Loucy (cell line): ENCODE data around the gene TJP3.

Source experiments
- H2AFZ ChIP-seq: fragments of 200-600 bp; sonication (generic); 2 replicates; pipeline ENCODE4 v1.6.0; 2016; ENCODE audit warnings: antibody characterized with exemption, mild to moderate bottlenecking, low read length, moderate library complexity
- H3F3A ChIP-seq: fragments of 200-600 bp; 2 replicates; pipeline ENCODE4 v1.6.0; 2016; ENCODE audit warnings: antibody characterized with exemption, low read depth, mild to moderate bottlenecking
- H3K27me3 ChIP-seq: fragments of 200-600 bp; sonication (generic); 2 replicates; pipeline ENCODE4 v1.6.1; 2014; ENCODE audit warnings: low read length, mild to moderate bottlenecking; ENCODE audit not compliant: insufficient read depth, poor library complexity, severe bottlenecking
- H3K36me3 ChIP-seq: fragments of 200-600 bp; sonication (generic); 2 replicates; pipeline ENCODE4 v1.6.1; 2016; ENCODE audit warnings: low read length; ENCODE audit not compliant: insufficient read depth
- H3K4me1 ChIP-seq: fragments of 200-600 bp; sonication (generic); 2 replicates; pipeline ENCODE4 v1.5.1; 2014; ENCODE audit warnings: low read length, mild to moderate bottlenecking; ENCODE audit not compliant: insufficient read depth, poor library complexity, severe bottlenecking
- H3K4me2 ChIP-seq: fragments of 200-600 bp; sonication (generic); 2 replicates; pipeline ENCODE4 v1.6.0; 2014; ENCODE audit warnings: antibody characterized with exemption, low read length, low read depth, mild to moderate bottlenecking; ENCODE audit not compliant: poor library complexity, severe bottlenecking
- H3K4me3 ChIP-seq: fragments of 200-600 bp; sonication (generic); 2 replicates; pipeline ENCODE4 v1.5.1; 2014; ENCODE audit warnings: low read length, mild to moderate bottlenecking, mixed read lengths; ENCODE audit not compliant: poor library complexity, severe bottlenecking
- H3K79me2 ChIP-seq: fragments of 200-600 bp; sonication (generic); 2 replicates; pipeline ENCODE4 v1.6.1; 2014; ENCODE audit warnings: low read length; ENCODE audit not compliant: insufficient read depth
- H3K9ac ChIP-seq: fragments of 200-600 bp; sonication (generic); 2 replicates; pipeline ENCODE4 v1.6.0; 2014; ENCODE audit warnings: mild to moderate bottlenecking, low read depth, low read length, moderate library complexity; ENCODE audit not compliant: poor library complexity, severe bottlenecking
- H3K9me2 ChIP-seq: fragments of 200-600 bp; sonication (generic); replicated peaks from 2 replicates; pipeline ENCODE4 v1.6.1; 2016; ENCODE audit warnings: low read depth, low read length, mixed read lengths
- H3K9me3 ChIP-seq: fragments of 200-600 bp; sonication (generic); 2 replicates; pipeline ENCODE4 v1.6.1; 2014; ENCODE audit warnings: mild to moderate bottlenecking, antibody characterized with exemption, low read length, low read depth; ENCODE audit not compliant: insufficient read depth
- H4K20me1 ChIP-seq: fragments of 200-600 bp; sonication (generic); 2 replicates; pipeline ENCODE4 v1.6.0; 2014; ENCODE audit warnings: antibody characterized with exemption, low read length, mild to moderate bottlenecking; ENCODE audit not compliant: insufficient read depth, poor library complexity, severe bottlenecking
- EZH2phosphoT487 ChIP-seq: fragments of 200-600 bp; IDR thresholded peaks from 2 replicates; pipeline ENCODE4 v1.6.1; 2018; ENCODE audit warnings: antibody characterized with exemption, mild to moderate bottlenecking, moderate library complexity, borderline replicate concordance
- TF ChIP-seq, protein P1 (sequence below): fragments of 200-600 bp; sonication (generic); conservative IDR thresholded peaks from 2 replicates; pipeline ENCODE4 v1.5.1; 2014; ENCODE audit warnings: mild to moderate bottlenecking, antibody characterized with exemption, low read length

Gene TJP3

GRCh38 chr19:3780786-3781304, 72.7 kb downstream of the TJP3 start:
- Histone ChIP-seq H3K36me3 (peaks cover 5% of the 10 kb centered on the region; the same call in 1 of the 2 replicates), H3K4me1 (peaks cover 6% of the 10 kb centered on the region), H2AFZ (no peak overlapping the region), H3K4me2 (no peak overlapping the region), H4K20me1 (no peaks in the 10 kb centered on the region), H3K27me3 (peaks cover 2% of the 10 kb centered on the region), H3K4me3 (no peak overlapping the region), H3K9me2 (no peaks in the 10 kb centered on the region), H3K9me3 (no peaks in the 10 kb centered on the region; the same call in 1 of the 2 replicates), H3K79me2 (peaks cover 12% of the 10 kb centered on the region), H3K9ac (no peak overlapping the region), H3F3A (no peaks in the 10 kb centered on the region)
- TF ChIP-seq, protein P1, sequence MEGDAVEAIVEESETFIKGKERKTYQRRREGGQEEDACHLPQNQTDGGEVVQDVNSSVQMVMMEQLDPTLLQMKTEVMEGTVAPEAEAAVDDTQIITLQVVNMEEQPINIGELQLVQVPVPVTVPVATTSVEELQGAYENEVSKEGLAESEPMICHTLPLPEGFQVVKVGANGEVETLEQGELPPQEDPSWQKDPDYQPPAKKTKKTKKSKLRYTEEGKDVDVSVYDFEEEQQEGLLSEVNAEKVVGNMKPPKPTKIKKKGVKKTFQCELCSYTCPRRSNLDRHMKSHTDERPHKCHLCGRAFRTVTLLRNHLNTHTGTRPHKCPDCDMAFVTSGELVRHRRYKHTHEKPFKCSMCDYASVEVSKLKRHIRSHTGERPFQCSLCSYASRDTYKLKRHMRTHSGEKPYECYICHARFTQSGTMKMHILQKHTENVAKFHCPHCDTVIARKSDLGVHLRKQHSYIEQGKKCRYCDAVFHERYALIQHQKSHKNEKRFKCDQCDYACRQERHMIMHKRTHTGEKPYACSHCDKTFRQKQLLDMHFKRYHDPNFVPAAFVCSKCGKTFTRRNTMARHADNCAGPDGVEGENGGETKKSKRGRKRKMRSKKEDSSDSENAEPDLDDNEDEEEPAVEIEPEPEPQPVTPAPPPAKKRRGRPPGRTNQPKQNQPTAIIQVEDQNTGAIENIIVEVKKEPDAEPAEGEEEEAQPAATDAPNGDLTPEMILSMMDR = no peak
- TF ChIP-seq EZH2phosphoT487 = no peak

DNA sequence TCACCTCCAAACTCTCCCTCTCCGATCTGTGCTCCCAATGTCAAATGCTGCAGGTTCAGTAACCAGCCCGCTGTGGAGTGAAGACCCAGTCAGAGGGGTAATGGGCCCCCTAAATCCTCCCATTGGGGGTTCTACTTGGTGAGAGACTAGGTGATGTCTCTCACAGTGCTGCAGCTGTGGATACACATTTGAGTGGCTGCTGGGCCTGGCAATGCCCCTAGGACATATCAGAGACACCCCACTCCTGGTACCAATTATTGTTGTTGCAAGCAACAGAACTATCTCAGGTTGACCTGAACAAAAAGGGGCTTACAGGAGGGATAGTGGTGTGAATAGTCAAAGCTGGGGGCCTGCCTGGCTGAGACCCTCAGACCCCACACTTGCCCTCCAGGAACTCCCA, 73.4 kb downstream of the TJP3 start:
- TF ChIP-seq, protein P1 = no peak
- no peak for TF ChIP-seq EZH2phosphoT487
- peaks cover 15% of the 10 kb centered on the region for H3K79me2 ChIP-seq
- H3K9ac ChIP-seq = no peak overlapping the region
- no peak overlapping the region for H2AFZ ChIP-seq
- H3K4me2 ChIP-seq = no peak overlapping the region
- peaks cover 8% of the 10 kb centered on the region for H3K4me1 ChIP-seq
- peaks cover 4% of the 10 kb centered on the region for H3K27me3 ChIP-seq
- peaks cover 5% of the 10 kb centered on the region; the same call in 1 of the 2 replicates for H3K36me3 ChIP-seq
- no peaks in the 10 kb centered on the region; the same call in 1 of the 2 replicates for H3K9me3 ChIP-seq
- no peaks in the 10 kb centered on the region for H3F3A ChIP-seq
- H4K20me1 ChIP-seq = no peaks in the 10 kb centered on the region
- H3K9me2 ChIP-seq = no peaks in the 10 kb centered on the region
- H3K4me3 ChIP-seq = no peak overlapping the region

DNA sequence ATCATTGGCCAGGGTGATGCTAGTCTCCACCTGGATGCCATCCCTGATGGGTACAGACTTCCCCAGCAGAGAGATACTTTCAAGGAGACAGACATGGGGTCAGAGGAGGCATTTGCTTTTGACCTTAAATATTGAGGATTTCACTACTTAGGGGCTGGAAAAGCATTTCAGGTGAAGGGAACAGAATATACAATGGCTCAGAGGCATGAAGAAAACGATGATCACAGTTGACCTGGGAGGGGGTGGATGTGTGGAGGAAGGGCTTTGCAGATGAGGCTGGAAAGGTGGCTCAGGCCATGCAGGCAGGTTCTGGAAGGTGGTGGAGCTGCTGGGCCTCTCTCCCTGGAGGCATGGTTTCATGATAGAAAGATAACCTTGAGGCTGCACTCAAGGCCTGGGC, 74.1 kb downstream of the TJP3 start:
- Histone ChIP-seq H3K9me3 (no peaks in the 10 kb centered on the region; the same call in 1 of the 2 replicates), H3K4me1 (peaks cover 9% of the 10 kb centered on the region), H2AFZ (no peak overlapping the region), H4K20me1 (no peaks in the 10 kb centered on the region), H3K4me3 (no peak overlapping the region), H3K79me2 (peaks cover 15% of the 10 kb centered on the region), H3K27me3 (peaks cover 4% of the 10 kb centered on the region), H3K4me2 (no peak overlapping the region), H3K36me3 (peaks cover 5% of the 10 kb centered on the region; the same call in 1 of the 2 replicates), H3K9me2 (no peaks in the 10 kb centered on the region), H3K9ac (no peak overlapping the region), H3F3A (no peaks in the 10 kb centered on the region)
- TF ChIP-seq EZH2phosphoT487 = no peak
- TF ChIP-seq, protein P1 = no peak
